SU-DHL-6 (cell line): ENCODE measurements around the gene IFI30.

Source experiments
- H2AFZ ChIP-seq: fragments of 200-600 bp; sonication (generic); 2 replicates; pipeline ENCODE4 v1.6.1; 2014; ENCODE audit warnings: low read depth, mild to moderate bottlenecking, moderate library complexity, mixed read lengths, antibody characterized with exemption, low read length; ENCODE audit not compliant: severe bottlenecking
- H3F3A ChIP-seq: fragments of 200-600 bp; shearing (Covaris generic); 2 replicates; pipeline ENCODE4 v1.6.0; 2016; ENCODE audit warnings: antibody characterized with exemption, mild to moderate bottlenecking; ENCODE audit not compliant: insufficient read depth
- H3K27ac ChIP-seq: fragments of 200-600 bp; sonication (generic); 2 replicates; pipeline ENCODE4 v1.5.1; 2016; ENCODE audit warnings: low read depth, mild to moderate bottlenecking, low read length, moderate library complexity, mixed read lengths
- H3K27me3 ChIP-seq: fragments of 200-600 bp; sonication (generic), shearing (Covaris generic); 2 replicates; pipeline ENCODE4 v1.6.0; 2014; ENCODE audit warnings: mild to moderate bottlenecking, low read length
- H3K36me3 ChIP-seq: fragments of 200-600 bp; sonication (generic); 2 replicates; pipeline ENCODE4 v1.6.1; 2014; ENCODE audit warnings: mild to moderate bottlenecking, low read length, mixed read lengths
- H3K4me2 ChIP-seq: fragments of 300-600, 200-600 bp; shearing (Covaris generic), sonication (generic); 2 replicates; pipeline ENCODE4 v1.6.0; 2014; ENCODE audit warnings: low read length, low read depth, mild to moderate bottlenecking; ENCODE audit not compliant: poor library complexity, severe bottlenecking
- H3K4me3 ChIP-seq: fragments of 200-600 bp; sonication (generic); 2 replicates; pipeline ENCODE4 v1.5.1; 2014; ENCODE audit warnings: antibody characterized with exemption, low read length, mild to moderate bottlenecking, mixed read lengths; ENCODE audit not compliant: insufficient read depth, poor library complexity, severe bottlenecking
- H3K79me2 ChIP-seq: fragments of 200-600 bp; sonication (generic); 2 replicates; pipeline ENCODE4 v1.6.1; 2014; ENCODE audit warnings: mild to moderate bottlenecking, low read length, moderate library complexity; ENCODE audit not compliant: insufficient read depth
- H3K9ac ChIP-seq: fragments of 200-600 bp; sonication (generic); 2 replicates; pipeline ENCODE4 v1.7.0; 2014; ENCODE audit warnings: mild to moderate bottlenecking, low read length
- H3K9me2 ChIP-seq: fragments of 200-600 bp; sonication (generic); replicated peaks from 2 replicates; pipeline ENCODE4 v1.6.1; 2014; ENCODE audit warnings: low read length; ENCODE audit not compliant: insufficient read depth
- H3K9me3 ChIP-seq: fragments of 200-600 bp; sonication (generic); 2 replicates; pipeline ENCODE4 v1.6.1; 2014; ENCODE audit warnings: low read length, mixed read lengths; ENCODE audit not compliant: insufficient read depth
- H4K20me1 ChIP-seq: fragments of 200-600 bp; sonication (generic); 2 replicates; pipeline ENCODE4 v1.6.1; 2014; ENCODE audit warnings: low read depth, mild to moderate bottlenecking, antibody characterized with exemption, low read length, moderate library complexity, mixed read lengths
- EZH2phosphoT487 ChIP-seq: fragments of 200-600 bp; sonication (generic), shearing (Covaris generic); conservative IDR thresholded peaks from 2 replicates; pipeline ENCODE4 v1.6.1; 2018; ENCODE audit warnings: mild to moderate bottlenecking, antibody characterized with exemption, low read length, moderate library complexity, mixed read lengths
- TF ChIP-seq, protein P1 (sequence below): fragments of 200-600 bp; sonication (generic); IDR thresholded peaks from one replicate; pipeline ENCODE4 v1.5.1; 2017; ENCODE audit warnings: antibody characterized with exemption, mild to moderate bottlenecking, low read length, moderate library complexity; ENCODE audit not compliant: insufficient read depth, poor library complexity, severe bottlenecking

IFI30 gene

DNA sequence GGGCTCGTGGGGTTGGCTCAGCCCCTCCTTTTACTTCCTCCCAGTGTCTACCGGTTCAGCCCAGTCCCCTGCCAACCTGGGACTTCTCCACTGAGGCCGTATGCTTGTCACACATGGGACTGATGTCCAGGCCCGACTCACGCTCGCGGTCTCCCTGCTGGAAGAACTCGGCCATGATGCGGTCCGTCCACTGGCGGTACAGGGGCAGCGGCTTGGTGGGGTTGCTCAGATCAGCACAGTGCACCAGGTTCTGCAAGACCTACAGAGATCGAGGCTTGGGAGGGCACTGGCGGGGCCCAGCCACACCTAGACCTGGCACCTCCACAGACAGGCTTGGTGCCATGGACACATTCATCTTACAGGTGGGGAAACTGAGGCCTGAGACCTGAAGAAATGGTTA, 38.1 kb downstream of the IFI30 start:
- Histone ChIP-seq H3K9me2 (no peaks in the 10 kb centered on the region), H3K4me3 (no peak overlapping the region), H3K27me3 (no peaks in the 10 kb centered on the region; the same call in 1 of the 2 replicates), H3K79me2 (no peaks in the 10 kb centered on the region), H2AFZ (no peak overlapping the region), H3K36me3 (no peaks in the 10 kb centered on the region), H3F3A (peaks cover 5% of the 10 kb centered on the region; the same call in 1 of the 2 replicates), H3K9me3 (no peaks in the 10 kb centered on the region), H3K4me2 (no peak overlapping the region), H3K27ac (no peak overlapping the region), H4K20me1 (no peaks in the 10 kb centered on the region), H3K9ac (no peak overlapping the region)
- no peak for TF ChIP-seq EZH2phosphoT487
- TF ChIP-seq, protein P1, sequence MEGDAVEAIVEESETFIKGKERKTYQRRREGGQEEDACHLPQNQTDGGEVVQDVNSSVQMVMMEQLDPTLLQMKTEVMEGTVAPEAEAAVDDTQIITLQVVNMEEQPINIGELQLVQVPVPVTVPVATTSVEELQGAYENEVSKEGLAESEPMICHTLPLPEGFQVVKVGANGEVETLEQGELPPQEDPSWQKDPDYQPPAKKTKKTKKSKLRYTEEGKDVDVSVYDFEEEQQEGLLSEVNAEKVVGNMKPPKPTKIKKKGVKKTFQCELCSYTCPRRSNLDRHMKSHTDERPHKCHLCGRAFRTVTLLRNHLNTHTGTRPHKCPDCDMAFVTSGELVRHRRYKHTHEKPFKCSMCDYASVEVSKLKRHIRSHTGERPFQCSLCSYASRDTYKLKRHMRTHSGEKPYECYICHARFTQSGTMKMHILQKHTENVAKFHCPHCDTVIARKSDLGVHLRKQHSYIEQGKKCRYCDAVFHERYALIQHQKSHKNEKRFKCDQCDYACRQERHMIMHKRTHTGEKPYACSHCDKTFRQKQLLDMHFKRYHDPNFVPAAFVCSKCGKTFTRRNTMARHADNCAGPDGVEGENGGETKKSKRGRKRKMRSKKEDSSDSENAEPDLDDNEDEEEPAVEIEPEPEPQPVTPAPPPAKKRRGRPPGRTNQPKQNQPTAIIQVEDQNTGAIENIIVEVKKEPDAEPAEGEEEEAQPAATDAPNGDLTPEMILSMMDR = no peak

DNA sequence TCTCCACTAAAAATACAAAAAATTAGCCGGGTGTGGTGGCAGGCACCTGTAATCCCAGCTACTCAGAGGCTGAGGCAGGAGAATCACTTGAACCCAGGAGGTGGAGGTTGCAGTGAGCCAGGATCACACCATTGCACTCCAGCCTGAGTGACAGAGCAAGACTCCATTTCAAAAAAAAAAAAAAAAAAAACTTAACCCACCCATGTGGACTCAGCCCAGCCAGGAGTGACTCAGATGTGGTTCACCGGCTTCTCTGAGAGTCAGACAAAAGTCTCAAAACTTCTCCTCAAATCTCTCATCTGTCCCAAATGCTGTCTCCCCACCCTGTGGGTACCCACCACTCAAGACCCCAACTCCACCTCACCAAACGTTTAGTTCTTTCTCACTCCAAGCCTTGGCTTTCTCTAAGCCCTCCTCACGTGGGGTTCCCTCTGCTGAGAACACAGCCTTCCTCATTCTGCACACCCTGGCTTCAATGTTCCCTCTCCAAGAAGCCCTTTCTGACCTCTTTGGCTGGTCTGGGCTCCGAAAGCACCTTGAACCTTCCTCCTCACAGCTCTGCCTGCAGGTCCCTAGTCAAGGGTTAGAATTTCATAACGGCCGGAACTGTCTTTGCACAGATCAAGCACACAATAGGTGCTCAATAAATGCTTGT, 41.3 kb downstream of the IFI30 start:
- H3K27ac ChIP-seq = no peak overlapping the region
- no peaks in the 10 kb centered on the region for H3K36me3 ChIP-seq
- no peak overlapping the region for H3K9ac ChIP-seq
- H3K27me3 ChIP-seq = no peaks in the 10 kb centered on the region
- TF ChIP-seq, protein P1 = no peak
- no peak for TF ChIP-seq EZH2phosphoT487
- no peak overlapping the region for H2AFZ ChIP-seq
- no peak overlapping the region for H3K4me2 ChIP-seq
- no peak overlapping the region for H3K4me3 ChIP-seq
- no peaks in the 10 kb centered on the region for H4K20me1 ChIP-seq
- H3K9me3 ChIP-seq = no peaks in the 10 kb centered on the region
- H3K9me2 ChIP-seq = no peaks in the 10 kb centered on the region
- no peaks in the 10 kb centered on the region for H3K79me2 ChIP-seq
- no peaks in the 10 kb centered on the region for H3F3A ChIP-seq

DNA sequence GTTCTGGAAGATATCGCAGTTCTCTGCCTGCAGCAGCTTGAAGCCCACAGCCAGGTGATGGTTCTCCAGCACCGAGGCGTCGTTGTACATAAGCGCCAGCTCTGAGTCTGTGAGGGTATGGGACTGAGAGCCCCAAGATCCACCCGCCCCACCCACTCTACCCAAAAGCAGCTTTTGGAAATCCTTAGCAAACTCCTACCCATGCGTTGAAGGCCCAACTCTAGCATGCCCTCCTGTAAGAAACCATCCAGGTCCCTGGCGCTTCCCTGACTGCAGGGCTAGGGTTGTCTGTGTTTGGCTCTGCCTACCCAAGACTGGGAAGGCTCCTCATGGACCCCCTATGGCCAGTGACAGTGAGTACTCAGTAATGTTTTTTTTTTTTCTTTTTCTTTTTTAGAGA, 43.2 kb downstream of the IFI30 start:
- Histone ChIP-seq H3K36me3 (no peaks in the 10 kb centered on the region), H3K4me2 (no peak overlapping the region), H3K27ac (no peak overlapping the region), H2AFZ (no peak overlapping the region), H3K27me3 (no peaks in the 10 kb centered on the region), H3K79me2 (no peaks in the 10 kb centered on the region), H3K9me2 (no peaks in the 10 kb centered on the region), H3K4me3 (no peak overlapping the region), H4K20me1 (no peaks in the 10 kb centered on the region), H3K9ac (no peak overlapping the region), H3K9me3 (no peaks in the 10 kb centered on the region), H3F3A (no peaks in the 10 kb centered on the region)
- no peak for TF ChIP-seq EZH2phosphoT487
- TF ChIP-seq, protein P1 = no peak
